ENCODE data around the gene ATF2. TPM values are rescaled to one million over a fixed set of nuclear protein-coding genes. Genes with fewer than 3 reads are reported as not detected.

Gene ATF2
- total and polyA plus RNA-seq, 2 donors (not counting 1 experiment from before 2014, with no cell fraction given), result 52.7 to 64.5 TPM

DNA sequence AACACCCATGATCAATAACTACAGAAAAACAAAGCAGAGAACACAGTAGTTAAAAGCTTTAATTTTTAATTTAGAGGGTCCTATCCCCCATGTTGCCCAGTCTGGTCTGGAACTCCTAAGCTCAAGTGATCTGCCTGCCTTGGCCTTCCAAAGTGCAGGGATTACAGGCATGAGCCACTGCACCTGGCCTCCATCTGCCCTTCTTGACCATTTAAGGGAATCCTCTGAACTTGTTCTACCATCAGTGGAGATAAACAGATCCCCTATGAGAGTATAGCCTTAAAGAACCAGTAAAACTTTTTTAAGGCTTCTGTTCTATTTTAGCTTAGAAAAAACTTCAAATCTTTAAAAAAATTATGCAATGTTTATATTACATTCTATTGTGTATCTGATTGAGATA lies 27.0 kb upstream of the ATF2 start:
- no peaks in the 10 kb centered on the region for H3K4me1 ChIP-seq (ENCODE audit: control insufficient read depth, extremely low read depth, insufficient read depth, low read length)
- DNase-seq (ENCODE audit: low read depth in 2 of 2), result no peak
- H3K4me2 ChIP-seq (ENCODE audit: extremely low read depth, insufficient read depth, low read length), result no peak overlapping the region
- H3K27ac ChIP-seq (ENCODE audit: insufficient read depth, low read length), result no peak overlapping the region
- H2AFZ ChIP-seq (ENCODE audit: low read length), result no peak overlapping the region
- TF ChIP-seq, protein P1, sequence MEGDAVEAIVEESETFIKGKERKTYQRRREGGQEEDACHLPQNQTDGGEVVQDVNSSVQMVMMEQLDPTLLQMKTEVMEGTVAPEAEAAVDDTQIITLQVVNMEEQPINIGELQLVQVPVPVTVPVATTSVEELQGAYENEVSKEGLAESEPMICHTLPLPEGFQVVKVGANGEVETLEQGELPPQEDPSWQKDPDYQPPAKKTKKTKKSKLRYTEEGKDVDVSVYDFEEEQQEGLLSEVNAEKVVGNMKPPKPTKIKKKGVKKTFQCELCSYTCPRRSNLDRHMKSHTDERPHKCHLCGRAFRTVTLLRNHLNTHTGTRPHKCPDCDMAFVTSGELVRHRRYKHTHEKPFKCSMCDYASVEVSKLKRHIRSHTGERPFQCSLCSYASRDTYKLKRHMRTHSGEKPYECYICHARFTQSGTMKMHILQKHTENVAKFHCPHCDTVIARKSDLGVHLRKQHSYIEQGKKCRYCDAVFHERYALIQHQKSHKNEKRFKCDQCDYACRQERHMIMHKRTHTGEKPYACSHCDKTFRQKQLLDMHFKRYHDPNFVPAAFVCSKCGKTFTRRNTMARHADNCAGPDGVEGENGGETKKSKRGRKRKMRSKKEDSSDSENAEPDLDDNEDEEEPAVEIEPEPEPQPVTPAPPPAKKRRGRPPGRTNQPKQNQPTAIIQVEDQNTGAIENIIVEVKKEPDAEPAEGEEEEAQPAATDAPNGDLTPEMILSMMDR (conservative IDR thresholded peaks at IDR 0.05 in 1 of 2, IDR thresholded peaks at IDR 0.05 in 1 of 2; ENCODE audit: low read depth in 1 of 2, low read length in 2 of 2), result no peak
- TF ChIP-seq EZH2 (IDR thresholded peaks at IDR 0.05; ENCODE audit: low read length, missing control alignments), result no peak
- H4K20me1 ChIP-seq (ENCODE audit: control insufficient read depth, extremely low read depth, insufficient read depth, low read length), result no peaks in the 10 kb centered on the region
- H3K36me3 ChIP-seq (ENCODE audit: control insufficient read depth, insufficient read depth, low read length), result no peaks in the 10 kb centered on the region
- H3K4me3 ChIP-seq (replicated peaks in 1 of 4; ENCODE audit: control extremely low read depth in 1 of 4, insufficient read depth in 1 of 4, low read depth in 3 of 4, low read length in 4 of 4), result no peak overlapping the region
- no peaks in the 10 kb centered on the region for H3K27me3 ChIP-seq (ENCODE audit: control insufficient read depth, insufficient read depth, low read length)
- H3K9ac ChIP-seq (ENCODE audit: insufficient read depth, low read length), result no peak overlapping the region
- no peaks in the 10 kb centered on the region for H3K79me2 ChIP-seq (ENCODE audit: control insufficient read depth, insufficient read depth, low read length)
- H3K9me3 ChIP-seq (ENCODE audit: control insufficient read depth, insufficient read depth, low read depth, low read length), result no peaks in the 10 kb centered on the region

DNA sequence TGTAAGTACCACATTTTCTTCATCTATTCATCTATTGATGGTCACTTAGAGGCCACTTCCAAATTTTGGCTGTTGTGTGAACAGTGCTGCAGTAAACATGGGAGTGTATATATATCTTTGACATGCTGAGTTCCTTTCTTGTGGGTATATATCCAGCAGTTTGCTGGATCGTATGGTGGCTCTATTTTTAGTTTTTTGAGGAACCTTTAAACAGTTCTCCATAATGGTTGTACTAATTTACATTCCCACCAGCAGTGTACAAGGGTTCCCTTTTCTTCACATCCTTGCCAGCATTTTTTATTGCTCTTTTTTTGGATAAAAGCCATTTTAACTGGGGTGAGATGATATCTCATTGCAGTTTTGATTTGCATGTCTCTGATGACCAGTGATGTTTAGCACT lies 20.8 kb upstream of the ATF2 start:
- Histone ChIP-seq H3K27ac (ENCODE audit: insufficient read depth, low read length) (no peak overlapping the region), H3K4me1 (ENCODE audit: control insufficient read depth, extremely low read depth, insufficient read depth, low read length) (no peaks in the 10 kb centered on the region), H3K4me2 (ENCODE audit: extremely low read depth, insufficient read depth, low read length) (no peak overlapping the region), H3K9me3 (ENCODE audit: control insufficient read depth, insufficient read depth, low read depth, low read length) (no peaks in the 10 kb centered on the region), H3K4me3 (replicated peaks in 1 of 4; ENCODE audit: control extremely low read depth in 1 of 4, insufficient read depth in 1 of 4, low read depth in 3 of 4, low read length in 4 of 4) (no peak overlapping the region), H3K79me2 (ENCODE audit: control insufficient read depth, insufficient read depth, low read length) (no peaks in the 10 kb centered on the region), H4K20me1 (ENCODE audit: control insufficient read depth, extremely low read depth, insufficient read depth, low read length) (no peaks in the 10 kb centered on the region), H3K36me3 (ENCODE audit: control insufficient read depth, insufficient read depth, low read length) (no peaks in the 10 kb centered on the region), H3K27me3 (ENCODE audit: control insufficient read depth, insufficient read depth, low read length) (no peaks in the 10 kb centered on the region), H3K9ac (ENCODE audit: insufficient read depth, low read length) (no peak overlapping the region), H2AFZ (ENCODE audit: low read length) (no peak overlapping the region)
- no peak for TF ChIP-seq EZH2 (IDR thresholded peaks at IDR 0.05; ENCODE audit: low read length, missing control alignments)
- TF ChIP-seq, protein P1 (conservative IDR thresholded peaks at IDR 0.05 in 1 of 2, IDR thresholded peaks at IDR 0.05 in 1 of 2; ENCODE audit: low read depth in 1 of 2, low read length in 2 of 2), result no peak
- no peak for DNase-seq (ENCODE audit: low read depth in 2 of 2)

DNA sequence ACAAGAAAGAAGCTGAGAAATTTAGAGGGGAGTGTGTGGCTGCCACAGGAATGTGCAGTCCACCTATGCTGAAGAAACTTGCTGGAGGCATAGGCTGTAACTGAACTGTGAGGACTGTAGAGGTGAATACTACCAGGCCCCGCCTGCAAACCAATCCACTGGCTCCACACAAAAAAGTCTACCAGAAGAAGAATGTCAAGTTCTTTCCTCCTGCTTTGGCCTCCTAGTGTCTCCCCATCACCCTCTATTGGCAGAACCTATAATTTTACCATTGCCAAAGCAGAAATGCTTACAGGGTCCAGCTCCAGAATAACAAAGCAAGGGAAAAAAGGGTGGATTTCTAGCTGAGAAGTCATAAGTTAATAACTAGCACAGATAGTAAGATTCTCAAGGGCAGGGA lies 19.4 kb upstream of the ATF2 start:
- peak; percentile 5 to 11 for DNase-seq (ENCODE audit: low read depth in 2 of 2)
- no peak for TF ChIP-seq EZH2 (IDR thresholded peaks at IDR 0.05; ENCODE audit: low read length, missing control alignments)
- TF ChIP-seq, protein P1 (conservative IDR thresholded peaks at IDR 0.05 in 1 of 2, IDR thresholded peaks at IDR 0.05 in 1 of 2; ENCODE audit: low read depth in 1 of 2, low read length in 2 of 2), result peak; percentile 27
- Histone ChIP-seq H3K27ac (ENCODE audit: insufficient read depth, low read length) (no peak overlapping the region), H4K20me1 (ENCODE audit: control insufficient read depth, extremely low read depth, insufficient read depth, low read length) (no peaks in the 10 kb centered on the region), H3K4me2 (ENCODE audit: extremely low read depth, insufficient read depth, low read length) (no peak overlapping the region), H2AFZ (ENCODE audit: low read length) (no peak overlapping the region), H3K27me3 (ENCODE audit: control insufficient read depth, insufficient read depth, low read length) (no peaks in the 10 kb centered on the region), H3K79me2 (ENCODE audit: control insufficient read depth, insufficient read depth, low read length) (no peaks in the 10 kb centered on the region), H3K9me3 (ENCODE audit: control insufficient read depth, insufficient read depth, low read depth, low read length) (no peaks in the 10 kb centered on the region), H3K4me3 (replicated peaks in 1 of 4; ENCODE audit: control extremely low read depth in 1 of 4, insufficient read depth in 1 of 4, low read depth in 3 of 4, low read length in 4 of 4) (no peak overlapping the region), H3K36me3 (ENCODE audit: control insufficient read depth, insufficient read depth, low read length) (no peaks in the 10 kb centered on the region), H3K4me1 (ENCODE audit: control insufficient read depth, extremely low read depth, insufficient read depth, low read length) (no peaks in the 10 kb centered on the region), H3K9ac (ENCODE audit: insufficient read depth, low read length) (no peak overlapping the region)
